Neutrophil (primary cell): Measurements from ENCODE around the gene TGM1.

Experiments
- H3K27ac ChIP-seq: fragments of 200-600 bp; sonication (generic); 2 replicates; pipeline ENCODE4 v1.5.1; 2016; ENCODE audit warnings: mild to moderate bottlenecking, moderate library complexity
- H3K27me3 ChIP-seq: fragments of 200-600 bp; sonication (generic); 2 replicates; pipeline ENCODE4 v1.6.0; 2016; ENCODE audit warnings: mild to moderate bottlenecking
- H3K36me3 ChIP-seq: fragments of 200-600 bp; sonication (generic); 2 replicates; pipeline ENCODE4 v1.5.1; 2017
- H3K4me1 ChIP-seq, 2 experiments: fragments of 200-600 bp in 1 of 2; sonication (generic) in 1 of 2; 1 replicate in 1 of 2; 2 replicates in 1 of 2; pipeline versions ENCODE4 v1.5.1 to v1.6.1; 2013 to 2016; ENCODE audit warnings: low read depth in 1 of 2, low read length in 1 of 2, mild to moderate bottlenecking in 1 of 2, moderate library complexity in 1 of 2; ENCODE audit not compliant: control insufficient read depth in 1 of 2, insufficient read depth in 1 of 2
- H3K4me3 ChIP-seq, 2 experiments: fragments of 200-600 bp in 1 of 2; sonication (generic) in 1 of 2; 1 replicate in 1 of 2; 2 replicates in 1 of 2; pipeline ENCODE4 v1.5.1; 2013 to 2016; ENCODE audit warnings: low read depth in 1 of 2, low read length in 1 of 2, mild to moderate bottlenecking in 1 of 2, moderate library complexity in 1 of 2
- H3K9me3 ChIP-seq: fragments of 200-600 bp; sonication (generic); 2 replicates; pipeline ENCODE4 v1.5.1; 2016
- CTCF ChIP-seq: fragments of 200-600 bp; sonication (generic); IDR thresholded peaks from 2 replicates; pipeline ENCODE4 v1.5.1; 2016; ENCODE audit warnings: antibody characterized with exemption

Gene TGM1

GRCh38 chr14:24271834-24272263, 8.9 kb upstream of the TGM1 start:
- Histone ChIP-seq H3K27me3 (no peaks in the 10 kb centered on the region), H3K4me1 (peaks cover 55 to 56% of the 10 kb centered on the region in 2 experiments), H3K9me3 (no peaks in the 10 kb centered on the region), H3K36me3 (peaks cover 26% of the 10 kb centered on the region), H3K4me3 (peak overlapping the region; percentile 83 to 90), H3K27ac (peak overlapping the region; percentile 95)
- TF ChIP-seq CTCF = no peak

GRCh38 chr14:24271134-24271833, 8.3 kb upstream of the TGM1 start, which contains the start of gene RABGGTA:
RABGGTA (minus strand) TSS chr14:24271597; CDS start chr14:24271115, 482 bp downstream.
- Histone ChIP-seq H3K27ac (peak within 1 kb of the TSS; percentile 95), H3K4me3 (peak within 1 kb of the TSS; percentile 83 to 90), H3K9me3 (no peaks in the 10 kb centered on the region), H3K4me1 (peaks cover 49 to 50% of the 10 kb centered on the region in 2 experiments), H3K36me3 (peaks cover 32% of the 10 kb centered on the region), H3K27me3 (no peaks in the 10 kb centered on the region)
- TF ChIP-seq CTCF = peak; percentile 95

GRCh38 chr14:24270537-24271133, 7.7 kb upstream of the TGM1 start:
- peak overlapping the region; percentile 95 for H3K27ac ChIP-seq
- H3K4me1 ChIP-seq = peaks cover 46 to 48% of the 10 kb centered on the region in 2 experiments
- H3K36me3 ChIP-seq = peaks cover 39% of the 10 kb centered on the region
- H3K4me3 ChIP-seq = peak overlapping the region; percentile 83 to 90
- no peaks in the 10 kb centered on the region for H3K9me3 ChIP-seq
- TF ChIP-seq CTCF = no peak
- no peaks in the 10 kb centered on the region for H3K27me3 ChIP-seq

GRCh38 chr14:24269910-24270536, 7.0 kb upstream of the TGM1 start:
- H3K27ac ChIP-seq = peak overlapping the region; percentile 95
- TF ChIP-seq CTCF = no peak
- H3K27me3 ChIP-seq = no peaks in the 10 kb centered on the region
- H3K9me3 ChIP-seq = no peaks in the 10 kb centered on the region
- peaks cover 40 to 41% of the 10 kb centered on the region in 2 experiments for H3K4me1 ChIP-seq
- H3K36me3 ChIP-seq = peaks cover 45% of the 10 kb centered on the region
- H3K4me3 ChIP-seq = no peak overlapping the region

- Histone ChIP-seq H3K27ac (no peak overlapping the region), H3K36me3 (peaks cover 46% of the 10 kb centered on the region), H3K4me3 (no peak overlapping the region), H3K9me3 (no peaks in the 10 kb centered on the region), H3K4me1 (peaks cover 33 to 35% of the 10 kb centered on the region in 2 experiments), H3K27me3 (no peaks in the 10 kb centered on the region)
- no peak for TF ChIP-seq CTCF
Observed at GRCh38 chr14:24269368-24269767, 6.4 kb upstream of the TGM1 start.
